ENCODE data around the gene ACADVL. TPM values are rescaled to one million over a fixed set of nuclear protein-coding genes. Genes with fewer than 3 reads are reported as not detected.

The ACADVL gene
- polyA plus RNA-seq, 3 donors: 152 to 1,231 (median 154) TPM

- Mint-ChIP-seq H3K9me3 (peaks cover 0 to 8% (median 5%) of the 10 kb centered on the region in 7 donors), H3K4me1 (peaks cover 32% of the 10 kb centered on the region), H3K27ac (peak overlapping the region in 1 of 7 donors; percentile 29), H3K4me3 (peak overlapping the region in 1 of 2 donors; percentile 67), H3K27me3 (ENCODE audit: low read depth in 3 of 3) (peaks cover 35 to 61% (median 53%) of the 10 kb centered on the region in 3 donors), H3K36me3 (peaks cover 0 to 3% of the 10 kb centered on the region in 2 donors)
- intact Hi-C loops (cut with micrococcal nuclease): no loop called here
- Histone ChIP-seq H3K36me3 (replicated peaks in 1 of 2; ENCODE audit: control insufficient read depth in 1 of 2, insufficient read depth in 2 of 2, low read length in 2 of 2) (no peaks in the 10 kb centered on the region), H3K27me3 (ENCODE audit: control insufficient read depth in 2 of 2, insufficient read depth in 2 of 2, low read length in 2 of 2) (peaks cover 11 to 29% of the 10 kb centered on the region in 2 donors), H3K9ac (ENCODE audit: insufficient read depth, low read length, poor library complexity, severe bottlenecking) (no peak overlapping the region), H3K4me2 (replicated peaks; ENCODE audit: extremely low read depth, low read length, poor library complexity, severe bottlenecking) (no peak overlapping the region), H3K4me3 (replicated peaks in 1 of 3; ENCODE audit: low read depth in 2 of 3, low read length in 3 of 3) (no peak overlapping the region), H3K4me1 (ENCODE audit: control insufficient read depth in 1 of 2, insufficient read depth in 2 of 2, low read length in 2 of 2) (peaks cover 21 to 23% of the 10 kb centered on the region in 2 donors), H2AFZ (ENCODE audit: insufficient read depth, low read depth, low read length, poor library complexity, severe bottlenecking) (no peak overlapping the region), H4K20me1 (ENCODE audit: insufficient read depth, low read length) (no peaks in the 10 kb centered on the region), H3K27ac (ENCODE audit: low read depth in 1 of 2, low read length in 2 of 2) (no peak overlapping the region), H3K9me3 (replicated peaks in 1 of 2; ENCODE audit: control insufficient read depth in 1 of 2, insufficient read depth in 1 of 2, low read length in 2 of 2) (peaks cover 0 to 5% of the 10 kb centered on the region in 2 donors), H3K79me2 (ENCODE audit: insufficient read depth, low read length) (no peaks in the 10 kb centered on the region)
- no peak for TF ChIP-seq CTCF (IDR thresholded peaks at IDR 0.05)
- WGBS (ENCODE audit: insufficient coverage): no CpG with 5 or more reads among the region's 1 CpG
- no peak for DNase-seq
Measured at GRCh38 chr17:7266784-7267183, 47.0 kb downstream of the ACADVL start.

Small RNA genes lying within 50 kb of the gene (small RNA-seq; reads per million reads assigned to genes)
- not detected for gene AC120057.4 (ENCODE audit: insufficient read length, low read depth)
- 42.0 reads per million, percentile 93 among the genes with 10 or more reads in this experiment for gene MIR324 (ENCODE audit: insufficient read length, low read depth)
- not detected for gene RF00019 (ENCODE audit: insufficient read length, low read depth)

Other genes with a start within 250 kb of the ACADVL start
- gene ALOX12, start 223.9 kb upstream of the ACADVL start, polyA plus RNA-seq: 1 to 10 TPM in 1 of 3 donors, under 1 TPM in 1, not detected in 1; 0.29 to 1.2 TPM
- gene RNASEK, start 207.3 kb upstream of the ACADVL start, polyA plus RNA-seq: 1,000 to 10,000 TPM in 2 of 3 donors, 100 to 1,000 TPM in 1; 724 to 1,383 (median 1,057) TPM
- gene BCL6B, start 196.9 kb upstream of the ACADVL start, polyA plus RNA-seq: under 1 TPM in 1 of 3 donors, not detected in 2; 0.06 TPM
- 1 to 10 TPM in 2 of 3 donors, under 1 TPM in 1; 0.93 to 3.1 (median 2.2) TPM for gene SLC16A13, start 183.9 kb upstream of the ACADVL start, polyA plus RNA-seq
- not detected for gene SLC16A11, start 175.8 kb upstream of the ACADVL start, polyA plus RNA-seq
- 10 to 100 TPM; 22.7 to 69.4 (median 61.9) TPM for gene CLEC10A, start 139.7 kb upstream of the ACADVL start, polyA plus RNA-seq
- 100 to 1,000 TPM in 1 of 3 donors, 10 to 100 TPM in 2; 53.3 to 148 (median 78.3) TPM for gene ASGR2, start 105.1 kb upstream of the ACADVL start, polyA plus RNA-seq
- gene ASGR1, start 40.6 kb upstream of the ACADVL start, polyA plus RNA-seq: 100 to 1,000 TPM in 2 of 3 donors, 10 to 100 TPM in 1; 82.0 to 126 (median 114) TPM
- gene DLG4, start 102 bp upstream of the ACADVL start, polyA plus RNA-seq: 10 to 100 TPM in 1 of 3 donors, under 1 TPM in 2; 0.37 to 42.6 (median 0.39) TPM
- gene DVL2, start 14.6 kb downstream of the ACADVL start, polyA plus RNA-seq: 1 to 10 TPM; 6.7 to 7.8 (median 7.0) TPM
- gene PHF23, start 19.5 kb downstream of the ACADVL start, polyA plus RNA-seq: 10 to 100 TPM; 12.0 to 18.0 (median 12.9) TPM
- 1,000 to 10,000 TPM; 1,029 to 2,937 (median 2,814) TPM for gene GABARAP, start 22.5 kb downstream of the ACADVL start, polyA plus RNA-seq
- 100 to 1,000 TPM in 1 of 3 donors, 10 to 100 TPM in 2; 29.5 to 198 (median 38.3) TPM for gene CTDNEP1, start 31.8 kb downstream of the ACADVL start, polyA plus RNA-seq
- gene ELP5, start 32.3 kb downstream of the ACADVL start, polyA plus RNA-seq: 10 to 100 TPM; 36.1 to 49.5 (median 44.1) TPM
- gene CLDN7, start 42.5 kb downstream of the ACADVL start, polyA plus RNA-seq: 10 to 100 TPM in 1 of 3 donors, 1 to 10 TPM in 1, under 1 TPM in 1; 0.49 to 13.4 (median 2.1) TPM
- not detected for gene SLC2A4, start 61.8 kb downstream of the ACADVL start, polyA plus RNA-seq
- not detected for gene YBX2, start 74.7 kb downstream of the ACADVL start, polyA plus RNA-seq
- 100 to 1,000 TPM; 465 to 511 (median 485) TPM for gene EIF5A, start 87.7 kb downstream of the ACADVL start, polyA plus RNA-seq
- 100 to 1,000 TPM in 1 of 3 donors, 10 to 100 TPM in 2; 53.5 to 162 (median 59.6) TPM for gene GPS2, start 95.4 kb downstream of the ACADVL start, polyA plus RNA-seq
- 10 to 100 TPM in 1 of 3 donors, under 1 TPM in 2; 0.35 to 42.6 (median 0.44) TPM for gene NEURL4, start 109.4 kb downstream of the ACADVL start, polyA plus RNA-seq
- 10 to 100 TPM; 32.1 to 68.5 (median 40.5) TPM for gene ACAP1, start 116.6 kb downstream of the ACADVL start, polyA plus RNA-seq
- 1 to 10 TPM; 3.4 to 5.6 (median 3.6) TPM for gene KCTD11, start 132.2 kb downstream of the ACADVL start, polyA plus RNA-seq
- gene TMEM95, start 135.2 kb downstream of the ACADVL start, polyA plus RNA-seq: not detected
- gene TNK1, start 161.2 kb downstream of the ACADVL start, polyA plus RNA-seq: not detected
- gene PLSCR3, start 174.6 kb downstream of the ACADVL start, polyA plus RNA-seq: 10 to 100 TPM; 37.6 to 70.4 (median 45.7) TPM
- 10 to 100 TPM; 39.2 to 81.4 (median 72.6) TPM for gene TMEM256, start 184.2 kb downstream of the ACADVL start, polyA plus RNA-seq
- gene NLGN2, start 187.9 kb downstream of the ACADVL start, polyA plus RNA-seq: under 1 TPM in 1 of 3 donors, not detected in 2; 0.55 TPM
- gene SPEM1, start 200.4 kb downstream of the ACADVL start, polyA plus RNA-seq: not detected
- gene SPEM2, start 205.7 kb downstream of the ACADVL start, polyA plus RNA-seq: not detected
- gene SPEM3, start 208.9 kb downstream of the ACADVL start, polyA plus RNA-seq: not detected
- gene TMEM102, start 215.5 kb downstream of the ACADVL start, polyA plus RNA-seq: 10 to 100 TPM in 1 of 3 donors, 1 to 10 TPM in 2; 5.1 to 11.3 (median 9.8) TPM
- 1 to 10 TPM in 1 of 3 donors, not detected in 2; 2.2 TPM for gene FGF11, start 219.6 kb downstream of the ACADVL start, polyA plus RNA-seq
- 10 to 100 TPM in 2 of 3 donors, 1 to 10 TPM in 1; 9.3 to 15.7 (median 14.7) TPM for gene CHRNB1, start 225.1 kb downstream of the ACADVL start, polyA plus RNA-seq

All from CD14-positive monocyte (primary cell).